ENCODE measurements around the gene VWA1.
"Not testable (repeated sequence)": the region's sequence is repeated elsewhere in the genome, so short reads cannot be mapped to it uniquely, and the experiment has no call there.

Gene VWA1

DNA sequence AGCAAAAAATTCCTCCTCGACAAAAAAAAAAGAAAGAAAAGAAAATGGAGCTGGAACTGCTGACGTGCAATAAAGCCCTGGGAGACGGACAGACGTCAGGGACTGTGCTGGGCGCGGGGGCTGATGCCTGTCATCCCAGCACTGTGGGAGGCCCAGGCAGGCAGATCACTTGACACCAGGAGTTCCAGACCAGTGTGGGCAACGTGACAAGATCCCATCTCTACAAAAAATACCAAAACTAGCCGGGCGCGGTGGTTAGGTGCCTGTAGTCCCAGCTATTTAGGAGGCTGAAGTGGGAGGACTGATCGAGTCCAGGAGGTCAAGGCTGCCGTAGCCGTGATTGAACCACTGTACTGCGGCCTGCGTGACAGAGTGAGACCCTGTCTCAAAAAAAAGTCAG, 10.8 kb upstream of the VWA1 start:
- no peak for DNase-seq

DNA sequence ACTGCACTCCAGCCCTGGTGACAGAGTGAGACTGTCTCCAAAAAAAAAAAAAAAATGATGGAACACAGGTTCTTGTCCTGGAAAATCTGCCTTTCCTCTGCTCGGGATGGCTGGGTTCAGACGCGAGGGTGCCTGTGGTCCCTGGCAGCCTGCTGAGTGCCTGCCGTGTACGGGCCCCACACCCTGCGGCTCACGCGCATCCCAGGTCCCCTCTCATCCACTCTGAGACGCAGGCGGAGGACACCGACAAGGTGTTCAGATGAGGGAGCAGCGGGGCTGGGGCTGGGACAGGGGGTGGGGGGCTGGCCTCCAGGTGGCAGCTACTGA, 10.1 kb upstream of the VWA1 start:
- no peak for DNase-seq

DNA sequence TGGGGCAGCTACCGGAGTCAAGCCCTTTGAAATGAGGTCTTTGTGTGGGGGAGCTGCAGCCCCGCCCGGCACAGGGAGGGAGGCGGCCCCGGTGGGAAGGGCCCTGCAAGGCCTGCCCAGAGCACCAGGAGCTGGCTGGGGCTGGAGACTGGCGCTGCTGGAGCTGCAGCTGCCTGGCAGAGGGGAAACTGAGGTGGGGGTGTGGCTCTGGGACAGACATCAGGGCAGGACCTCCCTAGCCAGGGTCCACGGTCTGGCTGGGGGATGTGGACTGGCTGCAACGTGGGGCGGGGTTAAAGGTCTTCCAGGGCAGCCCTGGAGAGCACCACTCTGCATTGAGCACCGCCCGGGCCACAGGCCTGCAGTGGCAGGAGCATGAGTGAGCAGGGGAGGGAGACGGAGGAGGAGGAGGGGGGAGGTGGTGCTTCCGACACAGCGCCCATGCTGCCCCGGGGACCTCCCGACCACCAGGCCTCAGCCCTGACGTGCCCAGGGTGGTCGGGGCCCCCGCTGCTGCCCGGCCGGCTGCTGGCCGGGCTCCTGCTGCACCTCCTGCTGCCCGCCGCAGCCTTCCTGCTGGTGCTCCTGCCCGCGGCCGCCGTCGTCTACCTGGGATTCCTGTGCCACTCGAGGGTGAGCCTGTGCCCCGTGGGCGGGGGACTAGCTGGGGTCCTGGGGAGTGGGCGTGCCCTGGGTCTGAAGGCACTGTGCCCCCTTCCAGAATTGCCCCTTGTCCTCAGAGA, 9.6 kb upstream of the VWA1 start:
- DNase-seq, result no peak

DNA sequence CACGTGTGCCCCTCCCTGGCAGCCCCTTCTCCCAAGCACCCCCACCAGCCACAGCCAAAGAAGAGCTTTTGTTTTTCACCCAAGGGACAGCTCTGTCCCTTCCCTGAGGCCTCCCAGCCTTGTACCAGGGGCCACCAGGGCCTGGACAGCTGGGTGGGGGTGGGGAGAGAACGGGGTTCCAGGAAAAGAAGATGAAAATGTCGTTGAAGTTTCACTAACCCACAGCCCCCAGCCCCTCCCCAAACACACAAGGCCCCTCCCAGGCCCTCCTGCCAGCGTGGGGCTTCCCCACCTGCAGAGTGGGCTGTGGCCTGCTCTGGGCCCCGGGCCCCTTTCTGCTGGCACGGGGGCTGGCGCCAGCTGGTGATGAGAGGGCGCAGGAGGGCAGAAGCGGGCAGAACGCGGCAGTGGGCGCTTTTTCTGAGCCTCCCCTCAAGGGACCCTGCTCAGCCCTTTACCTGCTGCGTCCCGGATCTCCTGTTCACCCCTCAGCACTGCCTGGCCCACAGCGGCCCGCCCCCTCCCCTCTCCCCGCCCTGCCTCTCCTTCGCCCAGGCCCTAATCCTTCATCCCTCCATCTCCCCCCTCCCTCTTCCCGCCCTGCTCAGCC, 8.9 kb upstream of the VWA1 start:
- DNase-seq, result no peak

DNA sequence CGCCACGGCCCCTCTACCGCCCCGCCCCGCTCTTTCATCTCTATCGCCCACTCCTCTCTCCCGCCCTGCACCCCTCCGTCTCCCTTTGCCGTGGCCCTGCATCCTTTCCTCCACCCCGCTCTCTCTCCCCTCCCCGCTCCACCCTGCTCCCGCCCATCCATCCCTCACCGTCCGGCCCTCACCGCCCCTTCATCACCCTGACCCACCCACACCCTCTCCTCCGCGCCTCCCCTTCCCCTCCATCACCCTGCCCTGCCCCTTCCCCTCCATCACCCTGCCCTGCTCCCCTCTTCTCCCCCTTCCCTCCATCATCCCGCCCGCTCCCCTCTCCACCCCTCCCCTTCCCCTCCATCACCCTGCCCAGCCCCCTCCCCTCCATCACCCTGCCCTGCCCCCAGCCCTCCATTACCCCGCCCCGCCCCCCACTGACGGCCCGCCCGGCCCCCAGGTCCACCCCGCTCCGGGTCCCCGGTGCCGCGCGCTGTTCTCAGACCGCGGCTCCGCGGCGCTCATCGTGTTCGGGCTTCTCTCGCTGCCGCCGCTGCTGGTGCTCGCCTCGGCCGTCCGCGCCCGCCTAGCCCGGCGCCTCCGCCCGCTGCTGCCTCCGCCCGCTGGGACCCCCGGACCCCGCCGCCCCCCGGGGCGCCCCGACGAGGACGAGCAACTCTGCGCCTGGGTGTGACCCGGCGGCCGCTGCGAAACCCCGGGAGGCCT, 8.2 kb upstream of the VWA1 start:
- no peak for DNase-seq

DNA sequence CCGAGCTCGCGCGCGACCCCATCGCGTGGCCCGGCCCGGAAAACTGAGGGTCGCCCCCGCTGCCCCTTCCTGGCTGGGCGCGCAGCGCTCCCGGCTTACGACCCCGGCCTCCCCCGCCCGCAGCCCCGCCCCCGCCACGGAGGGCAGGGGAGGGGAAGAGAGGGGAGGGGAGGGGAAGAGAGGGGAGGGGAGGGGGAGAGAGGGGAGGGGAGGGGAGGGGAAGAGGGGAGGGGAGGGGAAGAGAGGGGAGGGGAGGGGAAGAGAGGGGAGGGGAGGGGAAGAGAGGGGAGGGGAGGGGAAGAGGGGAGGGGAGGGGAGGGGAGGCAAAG, 7.7 kb upstream of the VWA1 start:
- DNase-seq, result no peak

DNA sequence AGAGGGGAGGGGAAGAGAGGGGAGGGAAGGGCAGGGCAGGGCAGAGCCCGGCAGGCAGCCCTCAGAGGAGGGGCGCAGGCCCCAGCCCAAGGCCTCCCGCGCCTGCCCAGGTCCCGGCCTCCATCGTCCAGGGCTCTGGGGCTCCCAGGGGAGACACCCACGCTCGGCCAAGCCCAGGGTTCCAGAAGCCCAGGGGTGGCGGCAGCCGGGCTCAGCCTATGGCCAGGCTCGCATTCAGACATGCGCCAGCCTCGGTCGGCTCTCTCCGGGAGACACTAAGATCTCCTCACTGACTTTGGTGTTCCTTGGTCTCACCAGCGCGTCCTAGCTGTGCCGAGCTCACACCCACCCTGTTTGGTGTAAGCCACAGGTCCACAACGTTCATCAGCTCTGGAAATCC, 7.3 kb upstream of the VWA1 start:
- DNase-seq, result no peak

DNA sequence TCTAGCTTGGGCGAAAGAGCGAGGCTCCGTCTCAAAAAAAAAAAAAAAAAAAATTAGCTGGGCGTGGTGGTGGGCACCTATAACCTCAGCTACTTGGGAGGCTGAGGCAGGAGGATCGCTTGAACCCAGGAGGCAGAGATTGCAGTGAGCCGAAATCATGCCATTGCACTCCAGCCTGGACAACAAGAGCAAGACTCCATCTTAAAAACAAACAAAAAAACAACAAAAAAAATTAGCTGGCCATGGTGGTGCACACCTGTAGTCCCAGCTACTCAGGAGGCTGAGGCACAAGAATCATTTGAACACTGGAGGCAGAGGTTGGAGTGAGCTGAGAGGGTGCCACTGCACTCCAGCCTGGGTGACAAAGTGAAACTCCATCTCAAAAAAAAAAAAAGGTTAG, 6.5 kb upstream of the VWA1 start:
- not testable (repeated sequence) for DNase-seq

DNA sequence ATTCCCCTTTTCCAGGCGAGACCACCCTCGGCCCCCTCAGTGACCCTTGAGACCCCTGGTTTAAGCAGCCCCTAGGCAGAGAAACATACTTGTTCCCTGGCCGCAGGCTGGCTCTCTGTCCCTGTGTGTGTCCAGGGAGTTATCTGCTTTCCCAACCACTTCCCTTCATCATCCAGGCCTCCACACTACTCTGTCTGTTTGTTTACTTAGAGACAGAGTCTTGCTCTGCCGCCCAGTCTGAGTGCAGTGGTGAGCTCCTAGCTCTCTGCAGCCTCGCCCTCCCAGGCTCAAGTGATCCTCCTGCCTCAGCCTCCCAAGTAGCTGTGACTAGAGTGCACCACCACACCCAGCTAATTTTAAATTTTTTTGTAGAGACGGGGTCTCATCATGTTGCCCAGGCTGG, 5.8 kb upstream of the VWA1 start:
- no peak for DNase-seq

DNA sequence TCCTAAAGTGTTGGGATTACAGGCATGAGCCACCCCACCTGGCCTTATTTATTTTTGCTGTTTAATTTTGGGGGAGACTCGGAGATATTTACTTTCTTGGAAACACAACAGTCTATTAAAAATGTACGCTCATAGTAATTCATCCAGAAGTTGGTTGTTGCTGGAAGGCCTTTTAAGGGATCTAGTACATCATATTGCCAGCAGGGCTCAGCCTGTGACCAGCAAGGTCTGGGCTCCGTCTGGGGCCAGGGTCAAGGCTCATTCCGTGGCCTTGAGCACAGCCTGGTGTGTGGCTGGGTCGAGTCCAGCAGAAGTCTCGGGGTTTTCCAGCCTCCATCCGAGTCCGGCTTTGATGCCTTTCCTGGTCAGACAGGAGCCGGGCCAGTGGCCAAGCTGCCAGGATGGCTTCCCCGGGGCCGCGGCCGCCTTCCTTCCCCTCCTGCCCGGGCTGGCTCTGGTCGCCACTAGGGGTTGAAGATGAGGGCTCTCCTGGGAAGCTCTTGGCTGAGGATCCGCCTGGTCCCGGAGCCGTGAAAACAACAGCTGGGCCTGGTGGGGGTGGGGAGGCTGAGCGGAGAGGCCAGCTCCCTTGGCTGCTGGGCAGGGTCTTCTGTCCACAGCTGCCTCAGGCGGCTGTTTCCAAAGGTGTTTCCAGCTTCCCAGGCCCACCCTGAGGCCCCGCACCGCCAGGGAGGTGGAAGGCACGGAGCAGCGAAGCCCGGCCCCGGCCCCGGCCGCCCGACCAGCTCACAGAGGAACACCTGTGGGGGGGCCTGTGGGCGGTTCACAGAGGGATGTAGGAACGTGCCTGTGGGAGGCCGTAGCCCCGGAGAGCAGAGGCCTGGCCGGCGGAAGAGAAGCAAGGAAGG, 5.1 kb upstream of the VWA1 start:
- DNase-seq, result no peak

DNA sequence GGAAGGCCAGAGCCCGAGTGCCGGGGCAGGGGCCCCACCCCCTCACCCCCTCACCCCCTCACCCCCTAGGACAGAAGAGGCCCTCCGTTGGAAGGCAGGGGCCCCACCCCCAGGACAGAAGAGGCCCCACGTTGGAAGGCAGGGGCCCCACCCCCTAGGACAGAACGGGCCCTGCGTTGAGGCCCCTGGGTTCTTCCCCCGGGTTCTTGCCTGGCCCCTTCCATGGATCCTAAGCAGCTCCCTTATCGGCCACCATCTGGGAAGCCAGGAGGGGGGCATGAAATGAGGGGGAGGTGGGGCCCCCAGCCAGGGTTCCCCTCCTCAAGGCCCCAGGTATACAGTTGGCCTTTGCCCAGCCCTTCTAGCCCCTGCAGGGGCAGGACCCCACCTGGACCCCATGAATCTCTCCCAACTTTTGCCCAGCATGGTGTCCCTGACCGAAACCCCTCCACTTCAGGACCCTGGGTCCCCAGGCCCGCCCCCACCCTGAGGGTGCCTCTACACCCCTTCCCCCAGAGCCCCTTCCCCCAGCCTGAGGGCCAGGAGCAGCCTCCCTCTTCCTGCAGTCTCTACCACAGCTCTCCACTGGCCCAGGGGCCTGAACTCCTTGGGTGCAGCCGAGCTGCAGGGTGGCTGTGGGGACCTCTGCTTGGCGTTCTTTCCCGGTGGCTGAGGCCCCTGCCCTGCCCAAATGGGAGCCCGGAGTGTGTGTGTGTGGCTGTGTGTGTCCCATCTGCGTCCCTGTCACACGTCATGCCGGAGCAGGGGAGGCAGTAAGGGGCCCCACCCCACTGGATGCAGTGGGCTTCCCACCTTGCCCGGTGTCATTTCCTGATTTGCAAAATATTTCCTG, 4.3 kb upstream of the VWA1 start:
- no peak for DNase-seq

DNA sequence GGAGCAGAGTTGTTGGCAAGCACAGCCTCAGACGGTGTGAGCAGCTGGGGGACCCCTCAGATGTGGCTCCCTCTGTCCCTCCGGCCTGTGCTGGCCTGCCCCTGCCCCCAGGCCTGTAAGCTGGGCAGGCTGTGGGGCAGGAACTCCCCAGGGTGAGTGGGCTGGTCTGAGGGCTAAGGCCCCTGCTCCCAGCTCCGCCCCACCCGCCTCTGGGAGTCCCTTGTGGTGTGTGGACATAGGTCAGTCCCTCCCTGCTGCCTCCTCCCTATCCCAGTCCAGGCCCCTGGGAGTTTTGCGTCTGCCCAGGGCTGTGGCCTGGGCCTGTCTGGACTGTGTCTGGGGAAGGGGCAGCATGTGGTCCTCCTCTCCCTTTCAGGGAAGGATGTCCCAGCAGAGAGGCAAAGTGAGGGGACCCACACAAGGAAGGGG, 3.6 kb upstream of the VWA1 start:
- no peak for DNase-seq

DNA sequence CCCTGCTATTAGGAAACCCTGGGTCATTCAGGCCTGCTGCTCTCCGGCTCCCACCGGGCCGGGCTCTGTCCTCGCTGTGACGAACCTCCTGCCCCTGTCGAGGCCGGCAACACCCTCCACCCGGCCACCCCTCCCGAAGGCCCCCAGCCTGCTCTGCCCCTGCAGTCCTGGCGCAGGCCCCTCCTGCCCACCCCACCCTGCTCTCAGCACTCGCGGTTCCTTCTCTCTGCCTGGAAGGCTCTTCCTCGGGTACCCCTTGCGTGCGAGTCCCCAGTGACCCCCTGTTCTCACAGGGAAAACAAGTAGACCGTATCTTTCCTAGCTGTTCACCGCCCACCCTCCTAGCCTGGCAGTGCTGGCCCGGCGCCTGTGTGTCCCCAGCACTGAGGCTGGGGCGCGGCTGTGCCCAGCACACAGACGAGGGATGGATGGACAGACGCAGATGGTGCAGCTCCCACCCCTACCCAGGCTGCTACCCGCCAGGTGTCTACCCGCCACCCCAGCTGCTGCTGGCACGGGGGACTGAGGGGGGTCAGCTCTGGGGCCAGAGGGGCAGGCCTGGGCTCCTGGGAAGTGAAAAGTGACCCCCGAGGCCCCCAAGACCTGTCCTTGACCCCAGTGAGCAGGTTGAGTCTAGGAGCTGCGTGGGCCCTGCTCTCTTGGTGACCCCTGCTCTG, 3.1 kb upstream of the VWA1 start:
- DNase-seq, result no peak

DNA sequence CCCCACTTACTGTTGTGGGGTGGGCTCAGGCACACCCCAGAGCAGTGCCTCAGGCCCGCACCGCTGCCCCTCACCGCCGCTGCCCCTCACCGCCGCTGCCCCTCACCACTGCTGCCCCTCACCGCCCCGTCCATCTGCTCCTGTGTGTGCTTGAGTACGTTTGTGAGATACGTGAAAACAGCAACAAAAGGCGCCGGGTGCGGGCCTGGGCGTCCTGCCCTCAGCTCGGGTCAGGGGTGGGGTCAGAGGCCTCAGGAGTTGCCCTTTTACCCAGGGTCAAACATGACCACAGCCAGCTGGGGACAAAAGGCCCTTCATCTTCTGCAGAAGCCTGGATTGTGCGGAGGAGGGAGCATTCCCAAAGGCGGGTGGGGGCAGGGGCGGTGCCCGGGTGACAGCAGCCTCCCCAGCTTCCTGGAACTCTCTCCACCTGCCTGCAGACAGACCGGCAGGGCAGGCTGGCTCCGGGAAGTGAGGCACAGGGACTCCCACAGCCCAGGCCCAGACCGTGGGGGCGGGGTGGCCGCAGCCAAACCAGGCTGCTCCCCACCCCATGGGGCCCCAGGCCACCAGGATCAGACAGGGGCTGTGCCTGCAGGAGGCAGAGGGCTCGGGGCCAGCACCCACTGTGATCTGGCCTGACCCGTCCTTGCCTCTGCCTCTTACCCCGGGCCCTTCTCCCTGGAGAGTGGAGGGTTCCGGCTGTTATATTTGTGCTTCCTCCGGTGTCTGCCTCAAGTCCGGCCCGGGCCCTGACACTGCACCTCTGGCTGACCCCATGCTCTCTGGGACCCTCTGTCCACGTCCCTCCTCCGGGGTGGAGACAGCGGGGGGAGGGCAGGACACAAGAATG, 2.3 kb upstream of the VWA1 start:
- no peak for DNase-seq

DNA sequence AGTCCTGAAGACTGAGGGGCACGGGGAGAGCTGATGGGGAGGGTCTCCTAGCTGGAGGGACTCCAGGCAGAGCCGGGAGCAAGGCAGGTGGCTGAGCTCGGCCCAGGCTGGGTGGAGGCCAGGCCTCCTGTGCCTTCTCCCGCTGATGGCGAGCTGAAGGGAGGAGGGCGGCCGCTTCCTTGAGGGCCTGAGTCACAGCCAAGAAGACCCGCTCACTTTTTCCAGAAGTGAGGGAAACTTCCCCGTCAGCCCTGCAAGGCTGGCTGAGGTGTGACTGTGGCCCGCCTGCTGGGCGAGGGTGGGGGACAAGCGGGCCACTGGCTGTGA, 1.7 kb upstream of the VWA1 start:
- DNase-seq, result peak; percentile 24

DNA sequence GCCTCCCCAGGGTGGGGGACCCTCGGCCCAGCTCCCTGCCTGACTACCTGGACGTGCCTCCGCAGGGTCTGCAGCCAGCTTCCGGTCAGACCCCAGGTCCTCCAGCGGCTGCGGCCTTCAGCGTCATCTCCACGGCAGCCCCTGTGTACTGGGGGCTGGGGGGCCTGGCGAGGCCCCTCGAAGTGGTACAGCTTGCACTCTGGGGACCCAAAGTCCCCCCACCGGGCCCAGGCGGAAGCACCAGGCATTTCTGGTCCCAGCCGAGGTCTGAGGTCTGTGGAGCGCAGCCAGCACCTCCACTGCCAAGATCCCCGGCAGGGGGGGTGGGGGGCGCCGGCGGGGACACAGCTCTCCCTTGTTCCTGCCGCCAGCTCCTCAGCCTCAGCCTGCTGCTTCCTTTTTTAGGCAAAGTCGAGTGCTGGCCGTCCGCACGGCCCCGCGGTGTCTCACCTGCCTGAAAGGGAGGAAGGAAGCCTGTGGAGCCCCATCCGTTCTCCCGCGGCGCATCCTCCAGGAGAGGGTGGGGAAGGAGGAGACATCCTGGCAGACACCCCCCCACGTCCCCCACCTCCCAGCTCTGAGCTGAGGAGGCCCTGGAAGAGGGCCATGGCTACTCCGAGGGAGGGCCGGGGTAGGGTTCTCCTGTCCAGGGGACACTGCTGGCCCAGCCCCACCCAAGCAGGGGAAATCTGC, 1.2 kb upstream of the VWA1 start:
- no peak for DNase-seq

DNA sequence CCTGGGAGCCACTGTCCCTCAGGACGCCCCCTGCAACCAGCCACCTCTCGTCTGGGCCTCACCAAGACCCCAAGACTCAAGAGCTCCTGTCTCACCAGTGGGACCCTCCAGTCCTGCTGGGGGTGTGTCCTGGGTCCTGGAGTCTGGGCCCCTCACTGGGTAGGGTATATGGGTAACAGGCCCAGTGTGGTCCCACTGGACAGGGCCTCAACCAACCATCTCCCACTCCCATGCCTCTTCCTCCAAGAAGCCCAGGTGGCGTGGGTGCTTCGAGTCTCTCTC, 725 bp upstream of the VWA1 start:
- no peak for DNase-seq

DNA sequence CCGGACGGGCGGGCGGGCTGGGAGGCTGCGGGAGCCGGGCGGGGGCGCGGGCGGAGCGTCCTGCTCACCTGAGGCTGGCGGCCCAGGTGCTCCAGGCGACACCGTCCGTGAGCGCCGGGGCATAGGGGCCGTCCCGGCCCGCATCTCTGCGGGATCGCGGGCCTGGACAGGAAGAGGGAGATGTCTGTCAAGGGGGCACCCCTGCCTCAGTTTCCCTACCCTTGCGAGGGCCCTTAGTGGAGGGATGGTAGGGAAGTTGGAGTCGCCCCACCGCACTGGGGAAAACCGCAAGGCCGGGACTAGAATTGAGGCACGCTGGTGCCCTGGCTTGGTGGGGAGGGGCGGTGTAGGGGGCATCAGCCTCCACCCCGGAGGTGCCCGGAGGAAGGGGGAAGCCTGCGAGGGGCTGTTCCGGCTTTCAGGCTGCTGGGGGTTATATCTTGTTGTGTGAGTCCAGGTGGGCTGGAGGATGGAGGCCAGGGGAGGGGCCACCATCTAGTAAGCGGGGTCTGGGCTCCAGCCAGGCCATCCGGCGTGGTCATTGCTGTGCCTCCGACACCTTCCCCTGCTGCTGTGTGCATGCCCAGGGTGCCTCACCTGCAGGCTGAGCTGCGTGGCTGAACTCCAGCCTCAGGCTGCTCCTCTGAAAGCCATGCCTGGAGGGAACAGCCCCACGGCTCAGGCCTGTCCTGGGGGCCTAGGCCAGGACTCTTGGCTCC, 580 bp downstream of the VWA1 start:
- DNase-seq, result no peak

DNA sequence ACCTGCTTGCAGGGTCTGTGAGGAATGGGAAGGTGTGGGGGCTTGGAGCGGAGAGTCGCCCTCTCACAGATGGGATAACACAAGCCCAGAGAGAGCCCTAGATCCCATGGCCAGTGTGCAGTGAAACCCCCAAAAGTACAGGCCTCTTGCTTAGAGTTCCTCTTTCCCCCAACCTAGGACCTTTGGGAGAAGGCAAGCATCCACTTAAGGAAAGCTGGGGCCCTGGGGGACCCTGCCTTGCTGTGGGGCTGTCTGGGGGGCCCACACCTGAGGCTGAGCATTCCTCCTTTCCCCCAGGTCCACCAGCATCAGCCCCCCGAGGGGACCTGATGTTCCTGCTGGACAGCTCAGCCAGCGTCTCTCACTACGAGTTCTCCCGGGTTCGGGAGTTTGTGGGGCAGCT, 1.1 kb downstream of the VWA1 start:
- no peak for DNase-seq
